ENCODE data around the gene CLASP1.

CLASP1 gene

DNA sequence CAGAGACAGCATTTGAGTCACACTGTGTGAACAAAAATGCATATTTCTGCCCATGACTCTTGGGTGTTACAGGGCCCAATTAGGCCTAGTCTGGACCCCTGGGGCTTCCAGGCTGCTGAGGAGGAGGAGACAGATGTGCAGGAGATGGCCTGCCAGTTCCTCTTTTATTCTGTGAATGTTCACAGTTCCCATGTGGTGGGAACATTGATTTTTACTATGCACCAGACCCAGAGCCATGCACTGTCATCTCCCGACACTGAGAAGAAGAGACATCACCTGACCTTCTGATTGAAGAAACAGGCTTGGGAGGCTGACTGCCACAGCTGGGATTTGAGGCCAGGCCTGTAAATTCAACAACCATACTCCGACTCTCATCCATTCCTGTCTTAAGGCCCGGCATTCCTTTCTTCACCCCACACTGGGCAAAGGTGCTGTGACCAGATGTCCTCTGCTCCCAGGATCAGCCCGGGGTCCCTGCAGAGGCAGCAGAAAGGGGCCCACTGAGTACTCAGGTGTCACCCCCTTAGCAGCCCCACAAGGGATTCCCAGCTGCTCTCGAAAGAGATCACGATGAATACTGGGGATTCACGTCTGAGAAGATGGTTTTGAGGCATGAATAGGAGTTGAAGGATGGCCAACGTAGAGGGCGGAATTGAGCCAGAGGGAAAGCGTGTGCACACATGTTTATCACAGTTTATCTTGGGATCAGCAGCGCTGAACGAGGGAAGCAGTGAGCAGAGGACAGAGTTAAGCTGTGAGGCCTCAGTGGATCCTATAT, 360.6 kb downstream of the CLASP1 start:
- no peak for TF ChIP-seq CTCF (IDR thresholded peaks at IDR 0.05; ENCODE audit: low read depth, low read length)
- no peak overlapping the region for H3K27ac ChIP-seq
- H3K27me3 ChIP-seq (ENCODE audit: insufficient read depth, low read depth, severe bottlenecking), result no peaks in the 10 kb centered on the region
- no peak overlapping the region for H3K4me3 ChIP-seq (ENCODE audit: low read depth, low read length)
- no peak for DNase-seq
- H3K36me3 ChIP-seq, result no peaks in the 10 kb centered on the region
- H3K9me3 ChIP-seq (ENCODE audit: severe bottlenecking), result no peaks in the 10 kb centered on the region

DNA sequence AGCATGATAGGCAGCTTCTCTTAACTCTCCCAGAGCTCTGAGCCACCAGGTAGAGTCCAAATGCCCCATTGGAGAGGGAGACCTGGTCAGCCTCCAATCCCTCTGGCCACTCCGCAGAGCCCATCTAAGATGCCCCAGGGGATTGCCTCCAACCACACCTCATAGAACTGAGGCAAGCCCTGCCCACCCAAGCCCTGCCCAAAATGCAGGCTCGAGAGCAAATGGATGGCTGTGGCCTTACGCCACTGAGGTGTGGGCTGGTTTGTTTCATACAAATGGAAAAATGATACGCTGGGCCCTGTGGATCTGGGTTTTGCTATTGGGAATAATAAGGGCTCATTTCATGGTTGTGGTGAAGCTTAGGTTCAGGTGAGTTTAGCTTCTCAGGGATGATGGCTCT, 361.3 kb downstream of the CLASP1 start:
- no peaks in the 10 kb centered on the region for H3K9me3 ChIP-seq (ENCODE audit: severe bottlenecking)
- no peak overlapping the region for H3K4me3 ChIP-seq (ENCODE audit: low read depth, low read length)
- no peak for DNase-seq
- H3K27me3 ChIP-seq (ENCODE audit: insufficient read depth, low read depth, severe bottlenecking), result no peaks in the 10 kb centered on the region
- no peak for TF ChIP-seq CTCF (IDR thresholded peaks at IDR 0.05; ENCODE audit: low read depth, low read length)
- H3K27ac ChIP-seq, result no peak overlapping the region
- no peaks in the 10 kb centered on the region for H3K36me3 ChIP-seq

Data from WERI-Rb-1 (cell line).